Hippocampal formation (tissue), 2 donors: ENCODE measurements around the gene ERP44.
A peak's percentile ranks its signal among the peaks of the same experiment; 100 is the strongest.
"Not testable (repeated sequence)": the region's sequence is repeated elsewhere in the genome, so short reads cannot be mapped to it uniquely, and the experiment has no call there.

ENCODE experiments used
- DNase-seq, 2 donors: peaks; one replicate each; lab custom pipeline; 2025; lab: John Stamatoyannopoulos, UW

ERP44 gene

GRCh38 chr9:100067990-100068389, 30.8 kb downstream of the ERP44 start:
- not testable (repeated sequence) for DNase-seq

GRCh38 chr9:100066539-100066938, 32.3 kb downstream of the ERP44 start:
- DNase-seq: no peak

GRCh38 chr9:100064872-100065581, 33.8 kb downstream of the ERP44 start:
- no peak for DNase-seq

GRCh38 chr9:100063185-100063584, 35.6 kb downstream of the ERP44 start:
- no peak for DNase-seq

- DNase-seq: not testable (repeated sequence)
Observed at GRCh38 chr9:100062683-100063082, 36.1 kb downstream of the ERP44 start.

- DNase-seq: no peak
Observed at GRCh38 chr9:100058699-100059579, 39.9 kb downstream of the ERP44 start.

- DNase-seq: no peak
Observed at GRCh38 chr9:100057624-100058023, 41.2 kb downstream of the ERP44 start.

GRCh38 chr9:100056561-100056960, 42.2 kb downstream of the ERP44 start:
- no peak for DNase-seq

GRCh38 chr9:100052375-100052774, 46.4 kb downstream of the ERP44 start:
- DNase-seq: no peak

- DNase-seq: no peak
Observed at GRCh38 chr9:100049551-100049950, 49.2 kb downstream of the ERP44 start.

GRCh38 chr9:100038472-100038871, 60.3 kb downstream of the ERP44 start:
- DNase-seq: no peak

- no peak for DNase-seq
Observed at GRCh38 chr9:100033877-100034551, 64.8 kb downstream of the ERP44 start.

- no peak for DNase-seq
Observed at GRCh38 chr9:100030548-100030947, 68.3 kb downstream of the ERP44 start.

GRCh38 chr9:100029251-100029650, 69.5 kb downstream of the ERP44 start:
- DNase-seq: no peak

GRCh38 chr9:100028201-100028784, 70.5 kb downstream of the ERP44 start:
- peak; percentile 50 to 62 for DNase-seq

- no peak for DNase-seq
Observed at GRCh38 chr9:100027543-100027942, 71.3 kb downstream of the ERP44 start.

- DNase-seq: no peak
Observed at GRCh38 chr9:100021931-100022330, 76.9 kb downstream of the ERP44 start.

GRCh38 chr9:100020121-100020795, 78.5 kb downstream of the ERP44 start:
- no peak for DNase-seq

GRCh38 chr9:100019541-100019940, 79.3 kb downstream of the ERP44 start:
- DNase-seq: no peak

- no peak for DNase-seq
Observed at GRCh38 chr9:100014846-100015245, 84.0 kb downstream of the ERP44 start.

GRCh38 chr9:100013573-100013972, 85.2 kb downstream of the ERP44 start:
- no peak for DNase-seq

- no peak for DNase-seq
Observed at GRCh38 chr9:100012279-100012678, 86.5 kb downstream of the ERP44 start.
